Stimulated activated CD8-positive, alpha-beta memory T cell treated with anti-CD3 and anti-CD28 coated beads, Interleukin-15, amount 100 ng/mL, for 1 hour (primary cell): ENCODE results near the gene BTBD16.

ENCODE experiments used
- DNase-seq: peaks from one replicate; pipeline ENCODE4 v3.0.0-alpha.2; 2020; ENCODE audit warnings: low read depth

Gene BTBD16

GRCh38 chr10:122294511-122295450 is 23.7 kb downstream of the BTBD16 start:
- DNase-seq, result no peak

GRCh38 chr10:122295451-122295809 is 24.3 kb downstream of the BTBD16 start:
- DNase-seq, result no peak

GRCh38 chr10:122296363-122297120 is 25.4 kb downstream of the BTBD16 start:
- no peak for DNase-seq

GRCh38 chr10:122297583-122297982 is 26.5 kb downstream of the BTBD16 start:
- no peak for DNase-seq

- DNase-seq, result no peak
Measured at GRCh38 chr10:122298206-122298597, 27.1 kb downstream of the BTBD16 start.

- DNase-seq, result peak; percentile 43
Measured at GRCh38 chr10:122298598-122299301, 27.7 kb downstream of the BTBD16 start.

- DNase-seq, result no peak
Measured at GRCh38 chr10:122299423-122300075, 28.5 kb downstream of the BTBD16 start.

GRCh38 chr10:122301055-122301810 is 30.1 kb downstream of the BTBD16 start:
- DNase-seq, result no peak

- no peak for DNase-seq
Measured at GRCh38 chr10:122301811-122302115, 30.7 kb downstream of the BTBD16 start.

GRCh38 chr10:122302315-122302714 is 31.2 kb downstream of the BTBD16 start:
- no peak for DNase-seq

GRCh38 chr10:122303271-122304053 is 32.4 kb downstream of the BTBD16 start:
- no peak for DNase-seq

GRCh38 chr10:122304054-122304579 is 33.0 kb downstream of the BTBD16 start:
- DNase-seq, result no peak

- DNase-seq, result no peak
Measured at GRCh38 chr10:122306282-122306681, 35.2 kb downstream of the BTBD16 start.

GRCh38 chr10:122306744-122307143 is 35.6 kb downstream of the BTBD16 start:
- no peak for DNase-seq

GRCh38 chr10:122307669-122308416 is 36.7 kb downstream of the BTBD16 start:
- DNase-seq, result no peak

GRCh38 chr10:122308417-122309141 is 37.5 kb downstream of the BTBD16 start:
- DNase-seq, result no peak

GRCh38 chr10:122310311-122311050 is 39.4 kb downstream of the BTBD16 start:
- DNase-seq, result no peak

- DNase-seq, result no peak
Measured at GRCh38 chr10:122311051-122311410, 39.9 kb downstream of the BTBD16 start.
